Osteoblast (primary cell): Measurements from ENCODE around the gene CLUH. TPM values are rescaled to one million over a fixed set of nuclear protein-coding genes. Genes with fewer than 3 reads are reported as not detected.

Source experiments
- DNase-seq: peaks from one replicate; pipeline ENCODE4 v3.0.0; 2011; ENCODE audit warnings: low spot score, mixed read lengths; ENCODE audit not compliant: insufficient read length; ENCODE audit errors: missing footprints
- H2AFZ ChIP-seq: 2 replicates; pipeline ENCODE4 v1.6.0; 2011; ENCODE audit warnings: mild to moderate bottlenecking, low read length
- H3K27ac ChIP-seq: 2 replicates; pipeline ENCODE4 v1.5.1; 2011; ENCODE audit warnings: mild to moderate bottlenecking, low read depth, low read length, moderate library complexity
- H3K27me3 ChIP-seq: 2 replicates; pipeline ENCODE4 v1.6.0; 2012; ENCODE audit warnings: mild to moderate bottlenecking, control low read depth, inconsistent platforms, low read length, moderate library complexity; ENCODE audit not compliant: insufficient read depth
- H3K36me3 ChIP-seq: 2 replicates; pipeline ENCODE4 v1.5.1; 2011; ENCODE audit warnings: mild to moderate bottlenecking, low read length, control low read depth, moderate library complexity; ENCODE audit not compliant: insufficient read depth
- H3K4me1 ChIP-seq: 2 replicates; pipeline ENCODE4 v1.5.1; 2011; ENCODE audit warnings: mild to moderate bottlenecking, low read length, control low read depth, moderate library complexity; ENCODE audit not compliant: insufficient read depth
- H3K4me2 ChIP-seq: 2 replicates; pipeline ENCODE4 v1.6.0; 2011; ENCODE audit warnings: mild to moderate bottlenecking, low read length; ENCODE audit not compliant: insufficient read depth
- H3K4me3 ChIP-seq: fragments of 200-600 bp; sonication (generic); 3 replicates; pipeline ENCODE4 v1.5.1; 2012; ENCODE audit warnings: mild to moderate bottlenecking, low read length, inconsistent platforms; ENCODE audit not compliant: insufficient read depth
- H3K79me2 ChIP-seq: 2 replicates; pipeline ENCODE4 v1.6.0; 2012; ENCODE audit warnings: mild to moderate bottlenecking, low read length, control low read depth, inconsistent platforms; ENCODE audit not compliant: insufficient read depth
- H3K9me3 ChIP-seq: 2 replicates; pipeline ENCODE4 v1.5.1; 2011; ENCODE audit warnings: low read depth, low read length, control low read depth
- H4K20me1 ChIP-seq: 2 replicates; pipeline ENCODE4 v1.6.0; 2012; ENCODE audit warnings: mild to moderate bottlenecking, low read length, control low read depth; ENCODE audit not compliant: insufficient read depth
- total RNA-seq: library from RNA; depleted of rRNA; stranded (reverse); fragments of >200 nt; gene quantifications from 2 replicates; pipeline ENCODE4 v1.2.3, GENCODE V29; 2012
- TF ChIP-seq, protein P1 (sequence below): IDR thresholded peaks from 2 replicates; pipeline ENCODE4 v1.5.1; 2011; ENCODE audit warnings: mild to moderate bottlenecking, low read depth, low read length, moderate library complexity; ENCODE audit errors: extremely low read depth

The CLUH gene
- total RNA-seq, 1 donor = 41.6 TPM

DNA sequence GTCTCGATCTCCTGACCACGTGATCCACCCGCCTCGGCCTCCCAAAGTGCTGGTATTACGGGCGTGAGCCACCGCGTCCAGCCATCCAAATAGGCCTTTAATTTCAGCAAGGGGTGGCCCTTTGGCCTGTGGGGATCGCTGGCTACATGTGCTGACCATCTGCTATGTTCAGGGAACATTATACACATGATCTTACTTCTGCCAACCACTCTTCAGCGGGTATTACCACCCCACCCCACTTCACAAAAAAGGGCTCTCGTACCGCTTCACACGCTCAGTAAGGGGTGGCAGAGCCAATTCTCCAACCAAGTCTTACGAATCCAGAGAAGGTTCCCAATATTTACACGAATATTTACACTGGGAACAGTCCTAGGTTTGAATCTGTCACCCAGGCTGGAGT is 26.1 kb upstream of the CLUH start:
- H3K36me3 ChIP-seq = no peaks in the 10 kb centered on the region
- TF ChIP-seq, protein P1, sequence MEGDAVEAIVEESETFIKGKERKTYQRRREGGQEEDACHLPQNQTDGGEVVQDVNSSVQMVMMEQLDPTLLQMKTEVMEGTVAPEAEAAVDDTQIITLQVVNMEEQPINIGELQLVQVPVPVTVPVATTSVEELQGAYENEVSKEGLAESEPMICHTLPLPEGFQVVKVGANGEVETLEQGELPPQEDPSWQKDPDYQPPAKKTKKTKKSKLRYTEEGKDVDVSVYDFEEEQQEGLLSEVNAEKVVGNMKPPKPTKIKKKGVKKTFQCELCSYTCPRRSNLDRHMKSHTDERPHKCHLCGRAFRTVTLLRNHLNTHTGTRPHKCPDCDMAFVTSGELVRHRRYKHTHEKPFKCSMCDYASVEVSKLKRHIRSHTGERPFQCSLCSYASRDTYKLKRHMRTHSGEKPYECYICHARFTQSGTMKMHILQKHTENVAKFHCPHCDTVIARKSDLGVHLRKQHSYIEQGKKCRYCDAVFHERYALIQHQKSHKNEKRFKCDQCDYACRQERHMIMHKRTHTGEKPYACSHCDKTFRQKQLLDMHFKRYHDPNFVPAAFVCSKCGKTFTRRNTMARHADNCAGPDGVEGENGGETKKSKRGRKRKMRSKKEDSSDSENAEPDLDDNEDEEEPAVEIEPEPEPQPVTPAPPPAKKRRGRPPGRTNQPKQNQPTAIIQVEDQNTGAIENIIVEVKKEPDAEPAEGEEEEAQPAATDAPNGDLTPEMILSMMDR = no peak

DNA sequence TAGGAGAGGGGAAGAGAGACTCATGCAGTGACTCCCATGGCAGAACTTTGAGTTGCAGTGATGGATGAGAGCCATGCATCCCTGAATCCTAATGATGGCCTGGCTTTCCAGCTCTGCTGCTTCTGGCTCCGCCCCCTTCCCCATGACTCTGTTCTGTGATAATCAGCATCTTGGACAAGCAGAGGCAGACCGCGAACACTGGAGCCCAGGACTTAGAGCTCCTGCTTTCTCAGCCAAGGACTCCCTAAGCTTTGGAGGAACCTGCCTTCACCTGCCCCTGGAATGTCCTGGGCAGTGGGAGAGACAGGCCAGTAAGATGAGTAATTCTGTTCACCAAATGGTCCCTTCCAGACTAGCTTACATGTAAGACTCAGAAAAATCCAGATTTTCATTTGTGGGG is 25.4 kb upstream of the CLUH start:
- Histone ChIP-seq H3K4me1 (no peaks in the 10 kb centered on the region), H3K36me3 (no peaks in the 10 kb centered on the region), H3K79me2 (no peaks in the 10 kb centered on the region), H4K20me1 (no peaks in the 10 kb centered on the region), H2AFZ (no peak overlapping the region), H3K9me3 (no peaks in the 10 kb centered on the region), H3K4me3 (no peak overlapping the region), H3K27ac (no peak overlapping the region), H3K4me2 (no peak overlapping the region), H3K27me3 (no peaks in the 10 kb centered on the region)
- TF ChIP-seq, protein P1 = no peak
- DNase-seq = peak; percentile 82

More for the DNA sequence above, 26.1 kb upstream of the CLUH start:
- H3K4me1 ChIP-seq = no peaks in the 10 kb centered on the region
- H4K20me1 ChIP-seq = no peaks in the 10 kb centered on the region
- no peaks in the 10 kb centered on the region for H3K9me3 ChIP-seq
- no peaks in the 10 kb centered on the region for H3K79me2 ChIP-seq
- H3K4me2 ChIP-seq = no peak overlapping the region
- H3K27ac ChIP-seq = no peak overlapping the region
- DNase-seq = peak; percentile 31
- no peaks in the 10 kb centered on the region for H3K27me3 ChIP-seq
- H2AFZ ChIP-seq = no peak overlapping the region
- H3K4me3 ChIP-seq = no peak overlapping the region

DNA sequence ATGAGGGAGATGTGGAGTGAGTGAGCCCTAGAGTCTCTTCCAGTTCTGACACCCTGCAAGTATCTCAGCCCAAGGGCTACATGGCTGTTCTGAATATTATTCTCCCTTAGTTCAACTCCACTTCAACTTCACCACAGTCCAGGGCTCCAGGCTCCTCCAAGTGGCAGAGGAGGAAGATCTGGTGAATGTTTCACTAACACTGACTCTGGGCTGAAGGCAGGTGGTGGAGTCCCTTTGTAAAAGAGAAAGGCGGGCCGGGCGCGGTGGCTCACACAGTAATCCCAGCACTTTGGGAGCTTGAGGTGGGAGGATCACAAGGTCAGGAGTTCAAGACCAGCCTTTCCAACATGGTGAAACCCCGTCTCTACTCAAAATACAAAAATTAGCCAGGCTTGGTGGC is 24.3 kb upstream of the CLUH start:
- no peak overlapping the region for H3K4me2 ChIP-seq
- H3K9me3 ChIP-seq = no peaks in the 10 kb centered on the region
- H3K36me3 ChIP-seq = no peaks in the 10 kb centered on the region
- TF ChIP-seq, protein P1 = no peak
- no peaks in the 10 kb centered on the region for H3K79me2 ChIP-seq
- H3K27me3 ChIP-seq = peaks cover 5% of the 10 kb centered on the region
- H3K4me3 ChIP-seq = no peak overlapping the region
- H2AFZ ChIP-seq = no peak overlapping the region
- H3K27ac ChIP-seq = no peak overlapping the region
- H4K20me1 ChIP-seq = no peaks in the 10 kb centered on the region
- H3K4me1 ChIP-seq = no peaks in the 10 kb centered on the region
- peak; percentile 87 for DNase-seq

DNA sequence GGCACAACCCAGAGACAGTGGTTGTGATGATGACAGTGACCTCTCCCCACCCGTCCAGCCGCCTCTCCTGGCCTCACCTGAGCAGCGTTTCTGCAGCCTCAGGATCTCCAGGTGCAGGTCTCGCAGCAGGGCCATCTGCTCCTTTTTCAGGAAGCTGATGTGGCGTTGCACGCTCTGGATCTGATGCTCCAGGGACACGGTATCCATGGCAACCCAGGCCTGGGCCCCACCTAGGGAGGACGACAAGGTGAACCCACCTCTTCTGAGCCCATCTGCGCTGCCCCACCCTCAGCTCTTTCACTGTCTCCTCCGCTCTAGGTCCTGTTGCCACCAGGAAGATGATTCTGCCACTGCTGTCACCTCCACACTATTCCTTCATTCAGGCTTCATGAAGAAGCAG is 23.4 kb upstream of the CLUH start:
- Histone ChIP-seq H3K36me3 (no peaks in the 10 kb centered on the region), H3K4me1 (no peaks in the 10 kb centered on the region), H2AFZ (no peak overlapping the region), H3K9me3 (no peaks in the 10 kb centered on the region), H3K4me3 (no peak overlapping the region), H3K79me2 (no peaks in the 10 kb centered on the region), H3K4me2 (no peak overlapping the region), H3K27ac (no peak overlapping the region), H3K27me3 (peaks cover 5% of the 10 kb centered on the region), H4K20me1 (no peaks in the 10 kb centered on the region)
- TF ChIP-seq, protein P1 = no peak
- DNase-seq = peak; percentile 29
